ENCODE measurements around the gene EPHB1. TPM values are rescaled to one million over a fixed set of nuclear protein-coding genes. Genes with fewer than 3 reads are reported as not detected.

EPHB1 gene
- total RNA-seq, 1 experiment from 2014 or later: 2.8 TPM

- Histone ChIP-seq H2BK15ac (ENCODE audit: low read depth, low read length) (no peak overlapping the region), H4K5ac (ENCODE audit: insufficient read length, low read depth, low read length) (no peak overlapping the region), H4K8ac (replicated peaks; ENCODE audit: insufficient read length, low read depth, low read length) (no peak overlapping the region), H3K4ac (ENCODE audit: low read depth, low read length) (no peak overlapping the region), H2BK5ac (ENCODE audit: insufficient read length, low read length) (no peak overlapping the region), H3K23me2 (ENCODE audit: insufficient read length, low read depth, low read length, poor library complexity, severe bottlenecking) (no peaks in the 10 kb centered on the region), H2AFZ (ENCODE audit: low read length) (no peak overlapping the region), H2AK5ac (ENCODE audit: insufficient read length, low read length) (no peak overlapping the region), H2BK120ac (ENCODE audit: low read depth, low read length, poor library complexity, severe bottlenecking) (no peak overlapping the region), H2BK12ac (ENCODE audit: insufficient read length, low read depth, low read length) (no peak overlapping the region), H3K79me1 (ENCODE audit: insufficient read depth, low read depth, low read length, poor library complexity, severe bottlenecking) (no peaks in the 10 kb centered on the region), H3K23ac (ENCODE audit: insufficient read length, low read depth, low read length) (no peak overlapping the region), H3K27me3 (ENCODE audit: insufficient read depth, low read length) (no peaks in the 10 kb centered on the region; the same call in 1 of the 2 replicates), H4K20me1 (ENCODE audit: control insufficient read depth, insufficient read depth, insufficient read length) (no peaks in the 10 kb centered on the region), H3K9me3 (ENCODE audit: control insufficient read depth, low read depth, low read length) (no peaks in the 10 kb centered on the region), H3K14ac (ENCODE audit: insufficient read depth, low read length) (no peak overlapping the region), H2BK20ac (ENCODE audit: low read depth, low read length, poor library complexity, severe bottlenecking) (no peak overlapping the region), H3T11ph (ENCODE audit: low read length) (no peak overlapping the region), H3K4me2 (ENCODE audit: insufficient read depth, insufficient read length, low read length) (no peak overlapping the region), H3K18ac (ENCODE audit: insufficient read length, low read depth, low read length) (no peak overlapping the region), H3K4me1 (ENCODE audit: insufficient read depth, low read length) (peaks cover 6% of the 10 kb centered on the region; the same call in 1 of the 2 replicates), H3K79me2 (ENCODE audit: insufficient read depth, low read length) (no peaks in the 10 kb centered on the region), H4K91ac (ENCODE audit: insufficient read length, low read depth, low read length) (no peak overlapping the region), H3K56ac (ENCODE audit: insufficient read length, low read depth, low read length) (no peak overlapping the region), H3K27ac (ENCODE audit: insufficient read length, low read depth, low read length) (no peak overlapping the region), H3K9ac (ENCODE audit: extremely low read depth, insufficient read length, low read length) (no peak overlapping the region)
- 0 out of 7 replicates have a peak overlapping the region, but pooled peaks of 1 of the 3 experiments have one; percentile 8 for H3K27ac Mint-ChIP-seq
- H3K4me1 Mint-ChIP-seq: peaks cover 13 to 20% of the 10 kb centered on the region in 2 experiments
- H3K36me3 Mint-ChIP-seq (ENCODE audit: insufficient read depth in 1 of 3, low read depth in 3 of 3): no peaks in the 10 kb centered on the region
- no peaks in the 10 kb centered on the region; the same call in 1 of the 2 replicates for H3K27me3 Mint-ChIP-seq (ENCODE audit: low read depth)
- H3K9me3 Mint-ChIP-seq: no peaks in the 10 kb centered on the region
- H3K4me3 Mint-ChIP-seq: no peak overlapping the region
- no peak for DNase-seq
- TF ChIP-seq, protein P1, sequence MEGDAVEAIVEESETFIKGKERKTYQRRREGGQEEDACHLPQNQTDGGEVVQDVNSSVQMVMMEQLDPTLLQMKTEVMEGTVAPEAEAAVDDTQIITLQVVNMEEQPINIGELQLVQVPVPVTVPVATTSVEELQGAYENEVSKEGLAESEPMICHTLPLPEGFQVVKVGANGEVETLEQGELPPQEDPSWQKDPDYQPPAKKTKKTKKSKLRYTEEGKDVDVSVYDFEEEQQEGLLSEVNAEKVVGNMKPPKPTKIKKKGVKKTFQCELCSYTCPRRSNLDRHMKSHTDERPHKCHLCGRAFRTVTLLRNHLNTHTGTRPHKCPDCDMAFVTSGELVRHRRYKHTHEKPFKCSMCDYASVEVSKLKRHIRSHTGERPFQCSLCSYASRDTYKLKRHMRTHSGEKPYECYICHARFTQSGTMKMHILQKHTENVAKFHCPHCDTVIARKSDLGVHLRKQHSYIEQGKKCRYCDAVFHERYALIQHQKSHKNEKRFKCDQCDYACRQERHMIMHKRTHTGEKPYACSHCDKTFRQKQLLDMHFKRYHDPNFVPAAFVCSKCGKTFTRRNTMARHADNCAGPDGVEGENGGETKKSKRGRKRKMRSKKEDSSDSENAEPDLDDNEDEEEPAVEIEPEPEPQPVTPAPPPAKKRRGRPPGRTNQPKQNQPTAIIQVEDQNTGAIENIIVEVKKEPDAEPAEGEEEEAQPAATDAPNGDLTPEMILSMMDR (conservative IDR thresholded peaks at IDR 0.05): peak; percentile 25; the same call in 1 of the 3 replicates
- WGBS (ENCODE audit: extremely low coverage, insufficient read length, low lambda C conversion rate): no CpG with 5 or more reads among the region's 4 CpGs
These were observed 86.2 kb downstream of the EPHB1 start for GRCh38 chr3:134881305-134881704.

All from H9 (cell line).